ENCODE data around the gene OSMR.

DNA sequence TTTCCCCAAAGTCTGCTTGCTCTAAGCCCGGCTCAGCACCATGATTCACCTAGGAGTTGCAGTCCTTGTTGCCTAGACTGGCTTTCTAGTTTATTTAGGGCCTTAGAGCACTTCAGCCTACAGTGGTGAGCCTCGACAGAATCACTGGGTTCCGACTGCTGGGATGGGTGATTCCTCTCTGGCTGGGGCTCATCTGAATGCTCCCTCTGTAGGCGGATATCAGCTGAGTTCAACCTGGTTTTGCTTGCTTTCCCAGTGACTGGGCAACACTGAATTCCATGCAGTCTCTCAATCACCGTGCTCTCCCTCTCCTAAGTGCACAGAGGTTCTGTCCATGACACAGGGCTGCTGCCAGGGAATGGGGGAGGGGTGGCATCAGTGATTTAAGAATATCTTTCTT lies 54.1 kb downstream of the OSMR start:
- no peak for TF ChIP-seq CTCF (conservative IDR thresholded peaks at IDR 0.05)
- TF ChIP-seq ZFX (IDR thresholded peaks at IDR 0.05), result no peak

Data from C4-2B (cell line).